Suprapubic skin (tissue), 4 donors: Measurements from ENCODE around the gene ERP27. TPM values are rescaled to one million over a fixed set of nuclear protein-coding genes. Genes with fewer than 3 reads are reported as not detected.

Experiments
- DNase-seq, 2 donors: peaks; one replicate each; pipeline ENCODE4 v3.0.0-alpha.2; 2019; ENCODE audit warnings: low spot score in 2 of 2
- H3K27ac ChIP-seq: fragments of 200-600 bp; sonication (generic); one replicate; pipeline ENCODE4 v1.5.1; 2019
- H3K27me3 ChIP-seq: fragments of 200-600 bp; sonication (generic); one replicate; pipeline ENCODE4 v1.5.1; 2019
- H3K36me3 ChIP-seq: fragments of 200-600 bp; sonication (generic); one replicate; pipeline ENCODE4 v1.5.1; 2019
- H3K4me1 ChIP-seq: fragments of 200-600 bp; sonication (generic); one replicate; pipeline ENCODE4 v1.5.1; 2019
- H3K4me3 ChIP-seq: fragments of 200-600 bp; sonication (generic); one replicate; pipeline ENCODE4 v1.5.1; 2019; ENCODE audit warnings: mild to moderate bottlenecking
- H3K9me3 ChIP-seq: fragments of 200-600 bp; sonication (generic); one replicate; pipeline ENCODE4 v1.5.1; 2019
- EP300 ChIP-seq: sonication (generic); formaldehyde crosslinking; IDR thresholded peaks from one replicate; pipeline ENCODE4 v1.6.1; 2017; ENCODE audit warnings: antibody characterized with exemption
- POLR2A ChIP-seq, 2 donors: fragments of 450-650 bp; IDR thresholded peaks; one replicate each; pipeline ENCODE4 v1.6.1; 2017; ENCODE audit warnings: antibody characterized with exemption in 2 of 2, mild to moderate bottlenecking in 2 of 2, moderate library complexity in 2 of 2
- POLR2AphosphoS5 ChIP-seq, 3 donors: sonication (generic); formaldehyde crosslinking; IDR thresholded peaks; one replicate each; pipeline ENCODE4 v1.6.1; 2017; ENCODE audit warnings: antibody characterized with exemption in 3 of 3
- WGBS: methylation state at CpG from one replicate; pipeline ENCODE4 v1.1.5; 2018; 5-methylcytosine and 5-hydroxymethylcytosine counted together
- total RNA-seq, 4 donors: library from RNA; depleted of rRNA; stranded (reverse); fragments of >200 nt; gene quantifications; one replicate each; pipeline ENCODE4 v1.1.0, GENCODE V29; 2016
- TF ChIP-seq, protein P1 (sequence below), 2 donors: fragments of 200-600 bp in 1 of 2; fragments of 450-650 bp in 1 of 2; sonication (generic) in 1 of 2; IDR thresholded peaks; one replicate each; pipeline ENCODE4 v1.5.1; 2016 to 2019; ENCODE audit warnings: antibody characterized with exemption in 2 of 2, mild to moderate bottlenecking in 1 of 2, moderate library complexity in 1 of 2

ERP27 gene
- total RNA-seq, 4 donors from 2014 or later: 0.21 to 2.5 (median 0.91) TPM; not detected in 1

- 81% methylated on average over 6 of the region's 6 CpGs for WGBS
- Histone ChIP-seq H3K27me3 (no peaks in the 10 kb centered on the region), H3K4me1 (peaks cover 18% of the 10 kb centered on the region), H3K27ac (no peak overlapping the region), H3K36me3 (no peaks in the 10 kb centered on the region), H3K9me3 (no peaks in the 10 kb centered on the region), H3K4me3 (no peak overlapping the region)
- TF ChIP-seq, protein P1, sequence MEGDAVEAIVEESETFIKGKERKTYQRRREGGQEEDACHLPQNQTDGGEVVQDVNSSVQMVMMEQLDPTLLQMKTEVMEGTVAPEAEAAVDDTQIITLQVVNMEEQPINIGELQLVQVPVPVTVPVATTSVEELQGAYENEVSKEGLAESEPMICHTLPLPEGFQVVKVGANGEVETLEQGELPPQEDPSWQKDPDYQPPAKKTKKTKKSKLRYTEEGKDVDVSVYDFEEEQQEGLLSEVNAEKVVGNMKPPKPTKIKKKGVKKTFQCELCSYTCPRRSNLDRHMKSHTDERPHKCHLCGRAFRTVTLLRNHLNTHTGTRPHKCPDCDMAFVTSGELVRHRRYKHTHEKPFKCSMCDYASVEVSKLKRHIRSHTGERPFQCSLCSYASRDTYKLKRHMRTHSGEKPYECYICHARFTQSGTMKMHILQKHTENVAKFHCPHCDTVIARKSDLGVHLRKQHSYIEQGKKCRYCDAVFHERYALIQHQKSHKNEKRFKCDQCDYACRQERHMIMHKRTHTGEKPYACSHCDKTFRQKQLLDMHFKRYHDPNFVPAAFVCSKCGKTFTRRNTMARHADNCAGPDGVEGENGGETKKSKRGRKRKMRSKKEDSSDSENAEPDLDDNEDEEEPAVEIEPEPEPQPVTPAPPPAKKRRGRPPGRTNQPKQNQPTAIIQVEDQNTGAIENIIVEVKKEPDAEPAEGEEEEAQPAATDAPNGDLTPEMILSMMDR (IDR thresholded peaks at IDR 0.05): no peak
- no peak for TF ChIP-seq POLR2A (IDR thresholded peaks at IDR 0.05)
- no peak for TF ChIP-seq EP300
- no peak for TF ChIP-seq POLR2AphosphoS5 (IDR thresholded peaks at IDR 0.05)
- no peak for DNase-seq
Observed at GRCh38 chr12:14880890-14881453, 57.4 kb downstream of the ERP27 start.

GRCh38 chr12:14879222-14879933, 59.0 kb downstream of the ERP27 start:
- H3K27me3 ChIP-seq: no peaks in the 10 kb centered on the region
- no peak overlapping the region for H3K27ac ChIP-seq
- no peaks in the 10 kb centered on the region for H3K36me3 ChIP-seq
- TF ChIP-seq EP300: no peak
- no peak for TF ChIP-seq POLR2A (IDR thresholded peaks at IDR 0.05)
- no peak for TF ChIP-seq POLR2AphosphoS5 (IDR thresholded peaks at IDR 0.05)
- TF ChIP-seq, protein P1 (IDR thresholded peaks at IDR 0.05): no peak
- H3K4me3 ChIP-seq: no peak overlapping the region
- 71% methylated on average over 8 of the region's 8 CpGs for WGBS
- H3K4me1 ChIP-seq: peaks cover 3% of the 10 kb centered on the region
- DNase-seq: no peak
- H3K9me3 ChIP-seq: no peaks in the 10 kb centered on the region

GRCh38 chr12:14878488-14878887, 59.8 kb downstream of the ERP27 start:
- no peaks in the 10 kb centered on the region for H3K9me3 ChIP-seq
- H3K4me1 ChIP-seq: no peaks in the 10 kb centered on the region
- no peaks in the 10 kb centered on the region for H3K36me3 ChIP-seq
- H3K27me3 ChIP-seq: no peaks in the 10 kb centered on the region
- H3K4me3 ChIP-seq: no peak overlapping the region
- no peak for DNase-seq
- TF ChIP-seq EP300: no peak
- no peak for TF ChIP-seq POLR2AphosphoS5 (IDR thresholded peaks at IDR 0.05)
- no peak for TF ChIP-seq POLR2A (IDR thresholded peaks at IDR 0.05)
- TF ChIP-seq, protein P1 (IDR thresholded peaks at IDR 0.05): no peak
- H3K27ac ChIP-seq: no peak overlapping the region
- 59% methylated on average over 1 of the region's 1 CpG for WGBS

- Histone ChIP-seq H3K4me3 (no peak overlapping the region), H3K27ac (no peak overlapping the region), H3K9me3 (no peaks in the 10 kb centered on the region), H3K36me3 (no peaks in the 10 kb centered on the region), H3K27me3 (no peaks in the 10 kb centered on the region), H3K4me1 (no peaks in the 10 kb centered on the region)
- TF ChIP-seq POLR2AphosphoS5 (IDR thresholded peaks at IDR 0.05) (no peak), EP300 (no peak), POLR2A (IDR thresholded peaks at IDR 0.05) (no peak)
- TF ChIP-seq, protein P1 (IDR thresholded peaks at IDR 0.05): no peak
- WGBS: 64% methylated on average over 2 of the region's 2 CpGs
- DNase-seq: no peak
Observed at GRCh38 chr12:14876833-14877232, 61.5 kb downstream of the ERP27 start.

DNA sequence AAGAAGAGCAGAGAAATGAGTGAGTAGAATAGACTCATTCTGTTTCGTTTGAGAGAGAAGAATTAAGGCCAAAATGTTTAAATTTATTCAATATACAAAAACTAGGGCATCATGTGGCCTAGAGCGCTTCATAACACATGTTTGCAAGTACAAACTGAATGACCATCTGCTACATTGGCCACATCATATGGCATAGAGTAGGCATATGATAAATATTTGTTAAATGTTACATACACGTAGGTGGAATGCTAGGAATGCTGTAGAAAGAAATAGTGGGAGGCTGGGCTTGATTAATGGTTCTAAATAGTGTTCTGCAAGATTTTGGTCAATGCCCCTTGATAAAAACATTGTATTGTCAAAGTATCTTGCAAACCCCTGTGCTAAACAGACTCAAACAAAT, 63.5 kb downstream of the ERP27 start:
- TF ChIP-seq, protein P1 (IDR thresholded peaks at IDR 0.05): no peak
- TF ChIP-seq POLR2A (IDR thresholded peaks at IDR 0.05): no peak
- no peak for TF ChIP-seq EP300
- TF ChIP-seq POLR2AphosphoS5 (IDR thresholded peaks at IDR 0.05): no peak
- H3K9me3 ChIP-seq: no peaks in the 10 kb centered on the region
- no peaks in the 10 kb centered on the region for H3K36me3 ChIP-seq
- 72% methylated on average over 3 of the region's 3 CpGs for WGBS
- H3K27me3 ChIP-seq: no peaks in the 10 kb centered on the region
- no peak for DNase-seq
- no peaks in the 10 kb centered on the region for H3K4me1 ChIP-seq
- H3K27ac ChIP-seq: no peak overlapping the region
- H3K4me3 ChIP-seq: no peak overlapping the region
